GM18498 (cell line): ENCODE results near the gene SSX4.
"Not testable (repeated sequence)": the region's sequence is repeated elsewhere in the genome, so short reads cannot be mapped to it uniquely, and the experiment has no call there.

ENCODE experiments used
- ATAC-seq: cut with Tn5 transposase; IDR thresholded peaks from one replicate; pipeline ENCODE4 v1.9.1; 2021; ENCODE audit warnings: mild to moderate bottlenecking, moderate library complexity; ENCODE audit not compliant: unreplicated experiment

Gene SSX4, protein sequence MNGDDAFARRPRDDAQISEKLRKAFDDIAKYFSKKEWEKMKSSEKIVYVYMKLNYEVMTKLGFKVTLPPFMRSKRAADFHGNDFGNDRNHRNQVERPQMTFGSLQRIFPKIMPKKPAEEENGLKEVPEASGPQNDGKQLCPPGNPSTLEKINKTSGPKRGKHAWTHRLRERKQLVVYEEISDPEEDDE

DNA sequence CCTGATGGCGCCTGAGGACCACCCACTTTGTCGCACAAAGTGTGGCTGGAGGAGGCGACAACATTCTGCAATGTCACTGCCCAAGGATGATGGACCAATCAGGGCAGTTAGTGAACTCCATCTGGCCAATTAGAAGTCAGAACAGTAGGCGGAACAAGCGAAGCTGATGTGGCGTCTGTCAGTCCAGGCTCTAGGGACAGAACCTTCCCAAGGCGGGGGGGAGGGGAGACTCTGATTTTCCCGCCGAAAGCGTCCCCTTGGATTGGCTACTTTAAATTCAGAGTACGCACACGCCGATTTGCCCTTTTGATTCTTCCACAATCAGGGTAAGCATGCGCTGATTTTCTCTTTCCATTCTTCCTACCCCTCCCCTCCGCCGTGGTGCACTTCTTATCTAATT, at the start of gene SSX4:
Gene SSX4, plus strand, starts transcription at position 301 of the 400 bp plus-strand sequence. CDS start 515 bp downstream, outside the sequence.
- not testable (repeated sequence) for ATAC-seq

DNA sequence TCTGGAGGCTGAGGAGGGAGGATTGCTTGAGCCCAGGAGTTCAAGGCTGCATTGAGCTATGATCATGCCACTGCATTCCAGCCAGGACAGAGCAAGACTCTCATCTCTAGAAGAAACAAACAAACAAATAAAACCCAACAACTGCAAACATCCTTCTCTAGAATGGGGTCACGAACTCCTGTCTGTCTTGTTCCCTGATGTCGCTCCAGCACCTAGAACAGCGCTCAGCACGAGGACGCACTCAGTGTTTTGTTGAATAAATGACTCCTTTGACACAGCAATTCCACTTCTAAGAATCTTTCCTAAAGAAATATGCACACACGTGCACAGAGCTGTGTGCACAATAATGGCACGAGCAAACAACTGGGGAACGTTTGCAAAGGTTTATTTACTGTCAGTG, 37.3 kb upstream of the SSX4 start:
- ATAC-seq: not testable (repeated sequence)

DNA sequence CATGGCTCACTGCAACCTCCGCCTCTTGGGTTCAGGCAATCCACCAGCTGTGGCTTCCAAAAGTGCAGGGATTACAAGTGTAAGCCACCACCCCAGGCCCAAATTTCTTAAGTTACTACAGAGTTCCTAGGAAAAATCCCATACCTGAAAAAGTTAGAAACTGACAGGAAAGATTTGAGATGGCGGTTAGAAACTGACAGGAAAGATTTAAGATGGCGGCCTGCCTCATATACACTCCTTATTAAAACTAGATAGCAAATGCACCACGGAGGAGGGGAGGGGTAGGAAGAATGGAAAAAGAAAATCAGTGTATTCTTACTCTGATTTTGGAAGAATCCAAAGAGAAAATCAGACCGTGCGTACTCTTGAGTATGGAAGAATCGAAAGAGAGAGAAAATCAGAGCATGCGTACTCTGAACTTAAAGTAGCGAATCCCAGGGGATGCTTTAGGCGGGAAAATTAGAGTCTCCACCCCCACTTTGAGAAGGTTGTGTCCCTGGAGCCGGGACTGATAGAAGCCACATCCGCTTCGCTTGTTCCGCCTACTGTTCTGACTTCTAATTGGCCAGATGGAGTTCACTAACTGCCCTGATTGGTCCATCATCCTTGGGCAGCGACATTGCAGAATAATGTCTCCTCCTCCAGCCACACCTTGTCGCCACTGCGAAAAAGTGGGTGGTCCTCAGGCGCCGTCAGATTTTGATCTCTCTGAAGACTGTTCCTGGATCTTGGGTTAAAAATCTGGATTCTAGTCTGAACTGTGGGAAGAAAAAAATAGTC, 26.8 kb upstream of the SSX4 start, which contains the start of gene SSX3:
Gene SSX3, minus strand, starts transcription at position 389 of the 780 bp plus-strand sequence. CDS start 1,454 bp downstream, outside the sequence.
- not testable (repeated sequence) for ATAC-seq

DNA sequence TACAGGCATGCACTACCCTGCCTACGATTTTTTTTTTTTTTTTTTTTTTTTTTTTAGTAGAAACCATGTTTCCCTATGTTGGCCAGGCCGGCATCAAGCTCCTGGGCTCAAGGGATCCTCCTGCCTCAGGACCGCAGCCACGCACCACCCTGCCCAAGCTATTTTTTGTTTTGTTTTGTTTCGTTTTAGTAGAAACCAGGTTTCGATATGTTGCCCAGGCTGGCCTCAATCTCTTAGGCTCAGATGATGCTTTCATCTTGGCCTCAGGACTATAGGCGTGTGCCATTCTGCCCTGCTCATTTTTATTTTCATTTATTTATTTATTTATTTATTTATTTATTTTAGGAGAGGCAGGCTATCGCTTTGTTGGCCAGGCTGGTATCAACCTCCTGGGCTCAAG, 25.7 kb upstream of the SSX4 start:
- no peak for ATAC-seq

DNA sequence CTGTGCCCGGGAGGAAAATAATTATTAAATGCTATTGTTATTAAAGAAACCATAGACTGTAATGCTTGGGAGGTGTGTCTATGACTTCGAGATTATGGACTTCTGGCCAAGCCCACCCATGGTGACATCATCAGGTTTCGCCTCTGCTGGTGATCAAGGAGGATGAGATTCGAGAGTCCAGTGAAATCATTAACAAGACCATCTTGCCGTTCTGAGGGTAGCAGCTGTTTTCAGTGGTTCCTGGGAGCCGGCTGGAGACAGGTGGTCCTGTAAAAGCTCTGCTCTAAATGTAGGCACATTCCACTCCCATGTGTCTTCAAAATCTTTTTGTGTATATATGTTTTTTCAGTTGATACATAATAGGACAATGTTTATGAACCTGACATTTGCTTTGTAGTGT, 24.1 kb upstream of the SSX4 start:
- ATAC-seq: not testable (repeated sequence)

DNA sequence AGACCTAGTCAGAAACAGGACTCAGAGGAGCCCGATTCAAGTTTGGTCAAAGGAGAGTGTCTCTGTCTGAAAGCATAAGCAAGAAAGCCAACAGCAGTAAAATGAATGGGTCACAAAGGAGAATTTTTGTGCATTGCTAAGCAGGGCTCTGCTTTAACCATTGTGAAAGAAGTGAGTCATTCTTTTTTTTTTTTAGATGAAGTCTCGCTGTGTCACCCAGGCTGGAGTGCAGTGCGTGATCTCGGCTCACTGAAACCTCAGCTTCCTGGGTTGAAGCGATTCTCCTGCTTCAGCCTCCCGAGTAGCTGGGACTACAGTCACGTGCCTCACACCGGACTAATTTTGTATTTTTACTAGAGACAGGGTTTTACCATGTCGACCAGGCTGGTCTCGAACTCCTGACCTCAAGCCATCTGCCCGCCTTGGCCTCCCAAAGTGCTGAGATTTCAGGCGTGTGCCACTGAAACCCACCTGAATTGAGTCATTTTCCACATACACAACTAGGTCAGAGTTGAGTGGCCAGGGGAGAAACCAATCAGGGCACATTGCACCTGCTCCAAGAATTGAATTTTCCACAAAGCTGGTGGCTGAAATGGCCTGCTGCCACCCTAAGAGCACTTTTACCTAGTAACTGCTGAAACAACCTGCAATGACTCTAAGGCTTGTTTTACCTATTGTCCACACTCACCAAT, 15.5 kb upstream of the SSX4 start:
- not testable (repeated sequence) for ATAC-seq

DNA sequence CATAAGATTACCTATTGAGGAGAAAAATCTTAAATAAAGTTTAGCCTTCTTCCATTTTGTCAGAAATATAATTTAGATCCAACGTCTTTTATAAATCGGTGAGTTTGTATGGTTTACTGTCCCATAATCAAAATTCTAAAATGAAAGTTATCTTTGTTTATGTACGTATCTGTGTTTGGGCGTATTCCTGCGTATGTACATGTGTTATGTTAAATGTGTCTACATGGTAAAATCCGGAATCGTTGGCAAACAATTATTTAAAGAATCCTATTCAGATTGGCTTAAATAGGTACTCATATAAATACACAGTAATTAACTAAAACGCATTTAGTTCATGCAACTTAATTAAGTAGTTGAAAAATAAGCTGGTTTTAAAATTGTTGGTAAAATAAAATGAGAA, 12.9 kb upstream of the SSX4 start:
- not testable (repeated sequence) for ATAC-seq

DNA sequence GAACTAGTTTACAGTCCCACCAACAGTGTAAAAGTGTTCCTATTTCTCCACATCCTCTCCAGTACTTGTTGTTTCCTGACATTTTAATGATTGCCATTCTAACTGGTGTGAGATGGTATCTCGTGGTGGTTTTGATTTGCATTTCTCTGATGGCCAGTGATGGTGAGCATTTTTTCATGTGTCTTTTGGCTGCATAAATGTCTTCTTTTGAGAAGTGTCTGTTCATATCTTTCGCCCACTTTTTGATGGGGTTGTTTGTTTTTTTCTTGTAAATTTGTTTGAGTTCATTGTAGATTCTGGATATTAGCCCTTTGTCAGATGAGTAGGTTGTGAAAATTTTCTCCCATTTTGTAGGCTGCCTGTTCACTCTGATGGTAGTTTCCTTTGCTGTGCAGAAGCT, 13.6 kb downstream of the SSX4 start:
- ATAC-seq: not testable (repeated sequence)

DNA sequence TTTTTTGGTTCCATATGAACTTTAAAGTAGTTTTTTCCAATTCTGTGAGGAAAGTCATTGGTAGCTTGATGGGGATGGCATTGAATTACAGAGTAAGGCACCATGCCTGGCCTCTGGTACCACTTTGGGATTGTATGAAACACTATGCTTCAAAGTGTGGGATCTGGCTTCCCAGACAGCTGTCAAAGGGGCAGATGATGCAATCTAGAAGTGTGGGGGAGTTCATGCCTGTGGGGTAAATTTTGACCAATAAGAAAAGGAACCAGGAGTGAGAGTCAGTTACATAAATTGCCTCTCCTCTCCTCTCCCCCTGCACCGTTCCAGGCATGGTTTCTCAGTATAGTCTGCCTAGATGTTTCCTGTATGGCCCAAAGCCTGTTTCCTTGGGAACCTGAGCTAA, 14.5 kb downstream of the SSX4 start:
- not testable (repeated sequence) for ATAC-seq

DNA sequence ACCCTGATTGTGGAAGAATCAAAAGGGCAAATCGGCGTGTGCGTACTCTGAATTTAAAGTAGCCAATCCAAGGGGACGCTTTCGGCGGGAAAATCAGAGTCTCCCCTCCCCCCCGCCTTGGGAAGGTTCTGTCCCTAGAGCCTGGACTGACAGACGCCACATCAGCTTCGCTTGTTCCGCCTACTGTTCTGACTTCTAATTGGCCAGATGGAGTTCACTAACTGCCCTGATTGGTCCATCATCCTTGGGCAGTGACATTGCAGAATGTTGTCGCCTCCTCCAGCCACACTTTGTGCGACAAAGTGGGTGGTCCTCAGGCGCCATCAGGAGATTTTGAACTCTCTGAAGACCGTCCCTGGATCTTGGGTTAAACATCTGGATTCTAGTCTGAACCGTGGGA, 28.5 kb downstream of the SSX4 start, which contains the start of gene SSX4B:
Gene SSX4B, minus strand, starts transcription at position 101 of the 400 bp plus-strand sequence. CDS start 588 bp downstream, outside the sequence.
- ATAC-seq: not testable (repeated sequence)

DNA sequence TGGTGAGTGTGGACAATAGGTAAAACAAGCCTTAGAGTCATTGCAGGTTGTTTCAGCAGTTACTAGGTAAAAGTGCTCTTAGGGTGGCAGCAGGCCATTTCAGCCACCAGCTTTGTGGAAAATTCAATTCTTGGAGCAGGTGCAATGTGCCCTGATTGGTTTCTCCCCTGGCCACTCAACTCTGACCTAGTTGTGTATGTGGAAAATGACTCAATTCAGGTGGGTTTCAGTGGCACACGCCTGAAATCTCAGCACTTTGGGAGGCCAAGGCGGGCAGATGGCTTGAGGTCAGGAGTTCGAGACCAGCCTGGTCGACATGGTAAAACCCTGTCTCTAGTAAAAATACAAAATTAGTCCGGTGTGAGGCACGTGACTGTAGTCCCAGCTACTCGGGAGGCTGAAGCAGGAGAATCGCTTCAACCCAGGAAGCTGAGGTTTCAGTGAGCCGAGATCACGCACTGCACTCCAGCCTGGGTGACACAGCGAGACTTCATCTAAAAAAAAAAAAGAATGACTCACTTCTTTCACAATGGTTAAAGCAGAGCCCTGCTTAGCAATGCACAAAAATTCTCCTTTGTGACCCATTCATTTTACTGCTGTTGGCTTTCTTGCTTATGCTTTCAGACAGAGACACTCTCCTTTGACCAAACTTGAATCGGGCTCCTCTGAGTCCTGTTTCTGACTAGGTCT, 43.8 kb downstream of the SSX4 start:
- ATAC-seq: not testable (repeated sequence)

DNA sequence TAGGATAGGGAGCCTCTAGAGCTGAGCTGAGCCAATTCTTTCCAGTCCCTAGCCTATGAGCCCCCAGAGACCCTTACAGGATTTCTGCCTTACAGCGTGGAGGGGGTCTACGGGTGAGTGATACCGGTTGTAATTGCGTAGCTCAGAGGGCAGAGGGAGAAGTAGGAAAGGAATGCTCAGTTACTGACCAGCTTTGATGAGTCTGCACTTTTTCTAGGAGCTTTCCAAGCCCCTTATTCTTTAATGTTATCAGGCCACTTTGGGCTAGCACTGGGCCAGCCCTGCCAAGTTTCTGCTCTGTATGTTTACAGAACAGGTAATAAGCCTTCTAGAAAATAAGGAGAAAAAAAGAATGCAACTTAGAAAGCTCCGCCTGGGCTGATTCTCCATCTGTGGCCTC, 46.3 kb downstream of the SSX4 start:
- not testable (repeated sequence) for ATAC-seq

DNA sequence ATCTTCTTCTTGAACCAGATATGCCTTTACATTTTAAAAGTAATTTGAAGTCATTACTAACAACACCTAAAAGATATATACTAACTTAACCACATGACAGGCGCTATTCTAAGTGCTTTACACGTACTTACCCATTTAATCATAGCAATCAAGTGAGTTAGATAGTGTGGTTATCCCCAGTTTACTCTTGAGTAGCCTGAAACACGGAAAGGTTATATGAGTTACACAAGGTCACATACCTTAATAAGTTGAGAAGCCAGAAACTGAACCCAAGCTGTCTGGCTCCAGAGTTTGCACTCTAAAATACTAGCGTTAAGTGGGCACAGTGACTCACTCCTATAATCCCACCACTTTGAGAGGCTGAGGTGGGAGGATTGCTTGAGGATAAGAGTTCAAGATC, 46.8 kb downstream of the SSX4 start:
- ATAC-seq: not testable (repeated sequence)

DNA sequence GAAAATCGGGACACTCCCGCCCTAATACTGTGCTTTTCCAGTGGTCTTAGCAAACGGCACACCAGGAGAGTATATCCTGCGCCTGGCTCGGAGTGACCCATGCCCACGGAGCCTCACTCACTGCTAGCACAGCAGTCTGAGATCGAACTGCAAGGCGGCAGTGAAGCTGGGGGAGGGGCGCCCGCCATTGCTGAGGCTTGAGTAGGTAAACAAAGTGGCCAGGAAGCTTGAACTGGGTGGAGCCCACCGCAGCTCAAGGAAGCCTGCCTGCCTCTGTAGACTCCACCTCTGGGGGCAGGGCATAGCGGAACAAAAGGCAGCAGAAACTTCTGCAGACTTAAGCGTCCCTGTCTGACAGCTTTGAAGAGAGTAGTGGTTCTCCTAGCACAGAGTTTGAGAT, 50.4 kb downstream of the SSX4 start:
- not testable (repeated sequence) for ATAC-seq
